Measurements from ENCODE around the gene MOSPD3. TPM values are rescaled to one million over a fixed set of nuclear protein-coding genes. Genes with fewer than 3 reads are reported as not detected.

Gene MOSPD3
- total and polyA plus RNA-seq, 2 of the 13 experiments (the other 11 are each of a cell fraction or from before 2014, with no cell fraction given) = 7.6 to 8.8 TPM

DNA sequence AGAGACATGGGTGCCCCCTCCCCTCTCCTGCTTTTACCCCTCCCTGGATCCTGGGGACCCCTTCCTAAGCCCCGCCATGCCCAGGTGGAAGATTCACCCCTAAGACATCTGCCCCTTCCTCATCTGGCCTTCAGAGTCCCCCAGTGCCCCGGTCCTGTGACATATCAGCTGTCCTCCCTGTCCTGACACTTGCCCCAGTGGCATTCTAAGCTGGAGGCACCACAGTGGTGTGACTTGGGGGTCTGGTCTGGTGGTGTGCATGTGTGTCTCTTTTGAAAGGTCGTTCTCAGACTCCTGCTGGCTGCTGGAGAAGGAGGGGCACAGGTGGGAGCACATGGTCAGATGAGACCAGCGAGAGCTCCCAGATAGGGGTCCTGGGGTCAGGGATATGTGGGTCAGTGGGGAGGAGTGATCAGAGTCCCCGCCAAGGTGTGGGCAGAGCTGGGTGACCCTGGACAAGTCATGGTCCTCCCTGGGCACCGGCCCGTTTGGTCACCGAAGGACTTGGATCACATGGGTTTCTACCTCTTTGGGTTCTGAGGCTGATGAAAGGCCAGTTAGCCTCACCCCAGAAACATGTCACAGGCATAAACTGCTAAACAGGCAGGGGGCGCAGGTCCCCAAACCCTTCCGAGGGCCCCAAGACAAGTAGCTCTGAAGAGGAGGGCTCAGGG is 29.7 kb downstream of the MOSPD3 start (continued):
- TF ChIP-seq, protein P1, sequence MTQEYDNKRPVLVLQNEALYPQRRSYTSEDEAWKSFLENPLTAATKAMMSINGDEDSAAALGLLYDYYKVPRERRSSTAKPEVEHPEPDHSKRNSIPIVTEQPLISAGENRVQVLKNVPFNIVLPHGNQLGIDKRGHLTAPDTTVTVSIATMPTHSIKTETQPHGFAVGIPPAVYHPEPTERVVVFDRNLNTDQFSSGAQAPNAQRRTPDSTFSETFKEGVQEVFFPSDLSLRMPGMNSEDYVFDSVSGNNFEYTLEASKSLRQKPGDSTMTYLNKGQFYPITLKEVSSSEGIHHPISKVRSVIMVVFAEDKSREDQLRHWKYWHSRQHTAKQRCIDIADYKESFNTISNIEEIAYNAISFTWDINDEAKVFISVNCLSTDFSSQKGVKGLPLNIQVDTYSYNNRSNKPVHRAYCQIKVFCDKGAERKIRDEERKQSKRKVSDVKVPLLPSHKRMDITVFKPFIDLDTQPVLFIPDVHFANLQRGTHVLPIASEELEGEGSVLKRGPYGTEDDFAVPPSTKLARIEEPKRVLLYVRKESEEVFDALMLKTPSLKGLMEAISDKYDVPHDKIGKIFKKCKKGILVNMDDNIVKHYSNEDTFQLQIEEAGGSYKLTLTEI (CRISPR knock-in tag; conservative IDR thresholded peaks at IDR 0.05) = no peak
- TF ChIP-seq BRD4 (CRISPR knock-in tag; IDR thresholded peaks at IDR 0.05) (no peak), ZNF329 (CRISPR knock-in tag; IDR thresholded peaks at IDR 0.05; ENCODE audit: low read depth) (no peak), ETV5 (CRISPR knock-in tag; IDR thresholded peaks at IDR 0.05; ENCODE audit: borderline replicate concordance) (no peak), ZNF781 (CRISPR knock-in tag; IDR thresholded peaks at IDR 0.05; ENCODE audit: borderline replicate concordance, not compliant biosample characterization) (peak; percentile 16), ONECUT2 (CRISPR knock-in tag; IDR thresholded peaks at IDR 0.05) (no peak), NFATC3 (CRISPR knock-in tag; IDR thresholded peaks at IDR 0.05) (no peak), ZNF333 (CRISPR knock-in tag; IDR thresholded peaks at IDR 0.05; ENCODE audit: borderline replicate concordance) (no peak), PHF20 (CRISPR knock-in tag; IDR thresholded peaks at IDR 0.05) (no peak), CC2D1A (CRISPR knock-in tag; IDR thresholded peaks at IDR 0.05) (no peak), ZNF891 (CRISPR knock-in tag; IDR thresholded peaks at IDR 0.05) (peak; percentile 68; the same call in 1 of the 2 replicates), FOXK1 (CRISPR knock-in tag; IDR thresholded peaks at IDR 0.05; ENCODE audit: borderline replicate concordance, low read depth) (no peak), PHB2 (IDR thresholded peaks at IDR 0.05; ENCODE audit: partially characterized antibody) (no peak), ZFX (CRISPR knock-in tag; IDR thresholded peaks at IDR 0.05; ENCODE audit: low read depth) (0 out of 2 replicates have a peak, but pooled peaks have one; percentile 1), MBNL3 (CRISPR knock-in tag; conservative IDR thresholded peaks at IDR 0.05) (no peak), HNRNPH1 (optimal IDR thresholded peaks at IDR 0.05; ENCODE audit: low read depth, low read length) (no peak), ARID2 (CRISPR knock-in tag; IDR thresholded peaks at IDR 0.05; ENCODE audit: borderline replicate concordance) (no peak), MED1 (CRISPR knock-in tag; IDR thresholded peaks at IDR 0.05) (no peak)
- TF ChIP-seq, protein P2, sequence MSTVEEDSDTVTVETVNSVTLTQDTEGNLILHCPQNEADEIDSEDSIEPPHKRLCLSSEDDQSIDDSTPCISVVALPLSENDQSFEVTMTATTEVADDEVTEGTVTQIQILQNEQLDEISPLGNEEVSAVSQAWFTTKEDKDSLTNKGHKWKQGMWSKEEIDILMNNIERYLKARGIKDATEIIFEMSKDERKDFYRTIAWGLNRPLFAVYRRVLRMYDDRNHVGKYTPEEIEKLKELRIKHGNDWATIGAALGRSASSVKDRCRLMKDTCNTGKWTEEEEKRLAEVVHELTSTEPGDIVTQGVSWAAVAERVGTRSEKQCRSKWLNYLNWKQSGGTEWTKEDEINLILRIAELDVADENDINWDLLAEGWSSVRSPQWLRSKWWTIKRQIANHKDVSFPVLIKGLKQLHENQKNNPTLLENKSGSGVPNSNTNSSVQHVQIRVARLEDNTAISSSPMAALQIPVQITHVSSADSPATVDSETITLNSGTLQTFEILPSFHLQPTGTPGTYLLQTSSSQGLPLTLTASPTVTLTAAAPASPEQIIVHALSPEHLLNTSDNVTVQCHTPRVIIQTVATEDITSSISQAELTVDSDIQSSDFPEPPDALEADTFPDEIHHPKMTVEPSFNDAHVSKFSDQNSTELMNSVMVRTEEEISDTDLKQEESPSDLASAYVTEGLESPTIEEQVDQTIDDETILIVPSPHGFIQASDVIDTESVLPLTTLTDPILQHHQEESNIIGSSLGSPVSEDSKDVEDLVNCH (CRISPR knock-in tag; IDR thresholded peaks at IDR 0.05) = no peak
- TF ChIP-seq, protein P3, sequence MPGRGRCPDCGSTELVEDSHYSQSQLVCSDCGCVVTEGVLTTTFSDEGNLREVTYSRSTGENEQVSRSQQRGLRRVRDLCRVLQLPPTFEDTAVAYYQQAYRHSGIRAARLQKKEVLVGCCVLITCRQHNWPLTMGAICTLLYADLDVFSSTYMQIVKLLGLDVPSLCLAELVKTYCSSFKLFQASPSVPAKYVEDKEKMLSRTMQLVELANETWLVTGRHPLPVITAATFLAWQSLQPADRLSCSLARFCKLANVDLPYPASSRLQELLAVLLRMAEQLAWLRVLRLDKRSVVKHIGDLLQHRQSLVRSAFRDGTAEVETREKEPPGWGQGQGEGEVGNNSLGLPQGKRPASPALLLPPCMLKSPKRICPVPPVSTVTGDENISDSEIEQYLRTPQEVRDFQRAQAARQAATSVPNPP (CRISPR knock-in tag; IDR thresholded peaks at IDR 0.05) = no peak
- TF ChIP-seq, protein P4, sequence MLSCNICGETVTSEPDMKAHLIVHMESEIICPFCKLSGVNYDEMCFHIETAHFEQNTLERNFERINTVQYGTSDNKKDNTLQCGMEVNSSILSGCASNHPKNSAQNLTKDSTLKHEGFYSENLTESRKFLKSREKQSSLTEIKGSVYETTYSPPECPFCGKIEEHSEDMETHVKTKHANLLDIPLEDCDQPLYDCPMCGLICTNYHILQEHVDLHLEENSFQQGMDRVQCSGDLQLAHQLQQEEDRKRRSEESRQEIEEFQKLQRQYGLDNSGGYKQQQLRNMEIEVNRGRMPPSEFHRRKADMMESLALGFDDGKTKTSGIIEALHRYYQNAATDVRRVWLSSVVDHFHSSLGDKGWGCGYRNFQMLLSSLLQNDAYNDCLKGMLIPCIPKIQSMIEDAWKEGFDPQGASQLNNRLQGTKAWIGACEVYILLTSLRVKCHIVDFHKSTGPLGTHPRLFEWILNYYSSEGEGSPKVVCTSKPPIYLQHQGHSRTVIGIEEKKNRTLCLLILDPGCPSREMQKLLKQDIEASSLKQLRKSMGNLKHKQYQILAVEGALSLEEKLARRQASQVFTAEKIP (CRISPR knock-in tag; IDR thresholded peaks at IDR 0.05; ENCODE audit: borderline replicate concordance) = no peak
- TF ChIP-seq, protein P5, sequence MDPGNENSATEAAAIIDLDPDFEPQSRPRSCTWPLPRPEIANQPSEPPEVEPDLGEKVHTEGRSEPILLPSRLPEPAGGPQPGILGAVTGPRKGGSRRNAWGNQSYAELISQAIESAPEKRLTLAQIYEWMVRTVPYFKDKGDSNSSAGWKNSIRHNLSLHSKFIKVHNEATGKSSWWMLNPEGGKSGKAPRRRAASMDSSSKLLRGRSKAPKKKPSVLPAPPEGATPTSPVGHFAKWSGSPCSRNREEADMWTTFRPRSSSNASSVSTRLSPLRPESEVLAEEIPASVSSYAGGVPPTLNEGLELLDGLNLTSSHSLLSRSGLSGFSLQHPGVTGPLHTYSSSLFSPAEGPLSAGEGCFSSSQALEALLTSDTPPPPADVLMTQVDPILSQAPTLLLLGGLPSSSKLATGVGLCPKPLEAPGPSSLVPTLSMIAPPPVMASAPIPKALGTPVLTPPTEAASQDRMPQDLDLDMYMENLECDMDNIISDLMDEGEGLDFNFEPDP (CRISPR knock-in tag; conservative IDR thresholded peaks at IDR 0.05) = no peak
